Smooth muscle cell (in vitro differentiated cells): ENCODE measurements around the gene PDE1C. TPM values are rescaled to one million over a fixed set of nuclear protein-coding genes. Genes with fewer than 3 reads are reported as not detected.

Source experiments
- DNase-seq: peaks from one replicate; lab custom pipeline; 2025; ENCODE audit not compliant: unreplicated experiment; lab: John Stamatoyannopoulos, UW
- H2AFZ ChIP-seq: fragments of 200-600 bp; sonication (generic); 2 replicates; pipeline ENCODE4 v1.6.0; 2016; ENCODE audit warnings: antibody characterized with exemption, low read depth, mild to moderate bottlenecking
- H3F3A ChIP-seq: fragments of 200-600 bp; sonication (generic); 2 replicates; pipeline ENCODE4 v1.6.0; 2017; ENCODE audit warnings: antibody characterized with exemption, low read depth
- H3K27ac ChIP-seq: fragments of 200-600 bp; sonication (generic); 2 replicates; pipeline ENCODE4 v1.5.1; 2016; ENCODE audit warnings: low read depth, mild to moderate bottlenecking
- H3K27me3 ChIP-seq: fragments of 200-600 bp; sonication (generic); 2 replicates; pipeline ENCODE4 v1.6.1; 2016; ENCODE audit warnings: low read depth, mild to moderate bottlenecking
- H3K36me3 ChIP-seq: fragments of 200-600 bp; sonication (generic); 2 replicates; pipeline ENCODE4 v1.5.1; 2016; ENCODE audit warnings: low read depth
- H3K4me1 ChIP-seq: fragments of 200-600 bp; sonication (generic); 2 replicates; pipeline ENCODE4 v1.5.1; 2016; ENCODE audit warnings: low read depth
- H3K4me2 ChIP-seq: fragments of 200-600 bp; sonication (generic); 2 replicates; pipeline ENCODE4 v1.6.0; 2016; ENCODE audit warnings: mild to moderate bottlenecking
- H3K4me3 ChIP-seq: fragments of 200-600 bp; sonication (generic); 2 replicates; pipeline ENCODE4 v1.5.1; 2016; ENCODE audit warnings: mild to moderate bottlenecking
- H3K79me2 ChIP-seq: fragments of 200-600 bp; sonication (generic); 2 replicates; pipeline ENCODE4 v1.6.0; 2016; ENCODE audit warnings: low read depth, mild to moderate bottlenecking
- H3K9ac ChIP-seq: fragments of 200-600 bp; sonication (generic); 2 replicates; pipeline ENCODE4 v1.6.0; 2016; ENCODE audit warnings: low read depth
- H3K9me3 ChIP-seq: fragments of 200-600 bp; sonication (generic); replicated peaks from 2 replicates; pipeline ENCODE4 v1.5.1; 2016; ENCODE audit warnings: low read depth
- H4K20me1 ChIP-seq: fragments of 200-600 bp; sonication (generic); 2 replicates; pipeline ENCODE4 v1.6.0; 2016; ENCODE audit warnings: low read depth
- CTCF ChIP-seq: fragments of 200-600 bp; sonication (generic); IDR thresholded peaks from 2 replicates; pipeline ENCODE4 v1.5.1; 2017; ENCODE audit warnings: borderline replicate concordance, mild to moderate bottlenecking, antibody characterized with exemption; ENCODE audit not compliant: insufficient read depth, poor library complexity, severe bottlenecking
- WGBS: methylation state at CpG from one replicate; pipeline ENCODE4 v1.1.7; 2016; ENCODE audit warnings: low lambda C conversion rate; 5-methylcytosine and 5-hydroxymethylcytosine counted together
- polyA plus RNA-seq: library from polyadenylated mRNA; unstranded; fragments of >200 nt; fragmentation: Nextera tagmentation; extraction: Ambion mirVana; gene quantifications from 2 replicates; pipeline ENCODE4 v1.2.1, GENCODE V29; 2016
- total RNA-seq: library from RNA; depleted of rRNA; stranded (reverse); fragments of >200 nt; gene quantifications from 2 replicates; pipeline ENCODE4 v1.2.3, GENCODE V29; 2014

Gene PDE1C
- total and polyA plus RNA-seq, 2 experiments from 2014 or later: 1.2 to 6.9 TPM

- Histone ChIP-seq H3K27me3 (peaks cover 26% of the 10 kb centered on the region), H3K79me2 (no peaks in the 10 kb centered on the region), H4K20me1 (no peaks in the 10 kb centered on the region), H3K36me3 (no peaks in the 10 kb centered on the region), H3K4me2 (no peak overlapping the region), H2AFZ (no peak overlapping the region), H3F3A (no peaks in the 10 kb centered on the region), H3K27ac (peak overlapping the region; percentile 25), H3K9me3 (no peaks in the 10 kb centered on the region), H3K4me3 (no peak overlapping the region), H3K4me1 (no peaks in the 10 kb centered on the region), H3K9ac (no peak overlapping the region)
- TF ChIP-seq CTCF: no peak
- 83% methylated on average over 1 of the region's 1 CpG for WGBS
- DNase-seq: no peak
These were observed 322.1 kb downstream of the PDE1C start for GRCh38 chr7:31748084-31748483.

- peak overlapping the region; percentile 25 for H3K27ac ChIP-seq
- peaks cover 29% of the 10 kb centered on the region for H3K27me3 ChIP-seq
- H3K9me3 ChIP-seq: no peaks in the 10 kb centered on the region
- no peaks in the 10 kb centered on the region for H3K79me2 ChIP-seq
- no peaks in the 10 kb centered on the region for H3K36me3 ChIP-seq
- H3K4me1 ChIP-seq: no peaks in the 10 kb centered on the region
- no peak overlapping the region for H2AFZ ChIP-seq
- H4K20me1 ChIP-seq: no peaks in the 10 kb centered on the region
- no peak overlapping the region for H3K9ac ChIP-seq
- no peak overlapping the region for H3K4me2 ChIP-seq
- H3K4me3 ChIP-seq: no peak overlapping the region
- no peaks in the 10 kb centered on the region for H3F3A ChIP-seq
- DNase-seq: no peak
- TF ChIP-seq CTCF: no peak
These were observed 322.7 kb downstream of the PDE1C start for GRCh38 chr7:31747553-31747952.

GRCh38 chr7:31744294-31744874 is 325.8 kb downstream of the PDE1C start:
- Histone ChIP-seq H3K9me3 (no peaks in the 10 kb centered on the region), H3K4me1 (no peaks in the 10 kb centered on the region), H3K4me2 (no peak overlapping the region), H4K20me1 (no peaks in the 10 kb centered on the region), H3K27me3 (peaks cover 32% of the 10 kb centered on the region), H3K27ac (no peak overlapping the region), H3K9ac (no peak overlapping the region), H2AFZ (no peak overlapping the region), H3K36me3 (no peaks in the 10 kb centered on the region), H3K79me2 (no peaks in the 10 kb centered on the region), H3F3A (no peaks in the 10 kb centered on the region), H3K4me3 (no peak overlapping the region)
- peak; percentile 95 for TF ChIP-seq CTCF
- no peak for DNase-seq
- 2% methylated on average over 4 of the region's 4 CpGs for WGBS

- Histone ChIP-seq H3K4me1 (no peaks in the 10 kb centered on the region), H3K9ac (no peak overlapping the region), H3K4me2 (no peak overlapping the region), H3K27ac (no peak overlapping the region), H2AFZ (no peak overlapping the region), H4K20me1 (no peaks in the 10 kb centered on the region), H3K79me2 (no peaks in the 10 kb centered on the region), H3K9me3 (no peaks in the 10 kb centered on the region), H3K36me3 (no peaks in the 10 kb centered on the region), H3K27me3 (peaks cover 27% of the 10 kb centered on the region), H3F3A (no peaks in the 10 kb centered on the region), H3K4me3 (no peak overlapping the region)
- no peak for DNase-seq
- 80% methylated on average over 4 of the region's 4 CpGs for WGBS
- TF ChIP-seq CTCF: no peak
These were observed 328.4 kb downstream of the PDE1C start for GRCh38 chr7:31741852-31742251.
